Suprapubic skin (tissue), 4 donors: ENCODE results near the gene WFDC1. TPM values are rescaled to one million over a fixed set of nuclear protein-coding genes. Genes with fewer than 3 reads are reported as not detected.

Source experiments
- DNase-seq, 2 donors: peaks; one replicate each; pipeline ENCODE4 v3.0.0-alpha.2; 2019; ENCODE audit warnings: low spot score in 2 of 2
- H3K27ac ChIP-seq: fragments of 200-600 bp; sonication (generic); one replicate; pipeline ENCODE4 v1.5.1; 2019
- H3K27me3 ChIP-seq: fragments of 200-600 bp; sonication (generic); one replicate; pipeline ENCODE4 v1.5.1; 2019
- H3K36me3 ChIP-seq: fragments of 200-600 bp; sonication (generic); one replicate; pipeline ENCODE4 v1.5.1; 2019
- H3K4me1 ChIP-seq: fragments of 200-600 bp; sonication (generic); one replicate; pipeline ENCODE4 v1.5.1; 2019
- H3K4me3 ChIP-seq: fragments of 200-600 bp; sonication (generic); one replicate; pipeline ENCODE4 v1.5.1; 2019; ENCODE audit warnings: mild to moderate bottlenecking
- H3K9me3 ChIP-seq: fragments of 200-600 bp; sonication (generic); one replicate; pipeline ENCODE4 v1.5.1; 2019
- EP300 ChIP-seq: sonication (generic); formaldehyde crosslinking; IDR thresholded peaks from one replicate; pipeline ENCODE4 v1.6.1; 2017; ENCODE audit warnings: antibody characterized with exemption
- POLR2A ChIP-seq, 2 donors: fragments of 450-650 bp; IDR thresholded peaks; one replicate each; pipeline ENCODE4 v1.6.1; 2017; ENCODE audit warnings: antibody characterized with exemption in 2 of 2, mild to moderate bottlenecking in 2 of 2, moderate library complexity in 2 of 2
- POLR2AphosphoS5 ChIP-seq, 3 donors: sonication (generic); formaldehyde crosslinking; IDR thresholded peaks; one replicate each; pipeline ENCODE4 v1.6.1; 2017; ENCODE audit warnings: antibody characterized with exemption in 3 of 3
- WGBS: methylation state at CpG from one replicate; pipeline ENCODE4 v1.1.5; 2018; 5-methylcytosine and 5-hydroxymethylcytosine counted together
- total RNA-seq, 4 donors: library from RNA; depleted of rRNA; stranded (reverse); fragments of >200 nt; gene quantifications; one replicate each; pipeline ENCODE4 v1.1.0, GENCODE V29; 2016
- TF ChIP-seq, protein P1 (sequence below), 2 donors: fragments of 200-600 bp in 1 of 2; fragments of 450-650 bp in 1 of 2; sonication (generic) in 1 of 2; IDR thresholded peaks; one replicate each; pipeline ENCODE4 v1.5.1; 2016 to 2019; ENCODE audit warnings: antibody characterized with exemption in 2 of 2, mild to moderate bottlenecking in 1 of 2, moderate library complexity in 1 of 2

WFDC1 gene
- total RNA-seq, 4 donors from 2014 or later: 0.49 to 1.4 (median 1.3) TPM; not detected in 1

DNA sequence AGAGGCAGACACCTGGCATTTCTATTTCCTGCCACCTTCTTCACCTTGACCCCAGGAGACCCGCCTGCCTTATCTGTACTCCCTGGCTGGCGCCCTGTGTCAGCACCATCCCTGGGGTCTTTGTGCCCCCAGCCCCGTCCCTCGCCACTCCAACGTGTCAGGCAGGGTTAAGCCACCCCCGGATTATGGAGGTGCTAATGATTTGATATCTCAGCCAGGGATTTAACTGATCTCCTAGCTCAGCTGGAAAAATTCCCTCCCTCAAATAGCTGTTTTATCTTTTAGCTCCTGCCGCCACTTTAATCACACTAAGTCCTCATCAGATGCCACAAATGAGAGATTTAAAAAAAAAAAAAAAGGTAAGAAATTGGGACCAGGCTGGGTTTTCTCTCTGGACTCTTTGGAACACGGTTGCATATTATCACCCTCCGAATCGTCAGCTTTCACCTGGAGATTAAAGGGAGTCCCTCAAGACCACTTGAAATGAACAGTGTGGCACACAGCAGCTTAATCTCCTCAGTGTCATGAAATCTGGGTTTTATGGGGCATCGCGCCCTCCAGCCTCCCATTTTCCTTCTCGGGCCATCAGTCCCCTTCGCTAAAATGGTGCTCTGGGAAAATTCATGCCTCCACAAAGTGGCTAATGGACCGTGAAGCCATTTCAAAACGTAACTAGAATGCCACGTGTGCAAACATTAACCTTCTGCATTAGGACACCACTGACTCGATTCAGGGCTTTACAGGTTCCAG, 26.2 kb upstream of the WFDC1 start:
- TF ChIP-seq, protein P1, sequence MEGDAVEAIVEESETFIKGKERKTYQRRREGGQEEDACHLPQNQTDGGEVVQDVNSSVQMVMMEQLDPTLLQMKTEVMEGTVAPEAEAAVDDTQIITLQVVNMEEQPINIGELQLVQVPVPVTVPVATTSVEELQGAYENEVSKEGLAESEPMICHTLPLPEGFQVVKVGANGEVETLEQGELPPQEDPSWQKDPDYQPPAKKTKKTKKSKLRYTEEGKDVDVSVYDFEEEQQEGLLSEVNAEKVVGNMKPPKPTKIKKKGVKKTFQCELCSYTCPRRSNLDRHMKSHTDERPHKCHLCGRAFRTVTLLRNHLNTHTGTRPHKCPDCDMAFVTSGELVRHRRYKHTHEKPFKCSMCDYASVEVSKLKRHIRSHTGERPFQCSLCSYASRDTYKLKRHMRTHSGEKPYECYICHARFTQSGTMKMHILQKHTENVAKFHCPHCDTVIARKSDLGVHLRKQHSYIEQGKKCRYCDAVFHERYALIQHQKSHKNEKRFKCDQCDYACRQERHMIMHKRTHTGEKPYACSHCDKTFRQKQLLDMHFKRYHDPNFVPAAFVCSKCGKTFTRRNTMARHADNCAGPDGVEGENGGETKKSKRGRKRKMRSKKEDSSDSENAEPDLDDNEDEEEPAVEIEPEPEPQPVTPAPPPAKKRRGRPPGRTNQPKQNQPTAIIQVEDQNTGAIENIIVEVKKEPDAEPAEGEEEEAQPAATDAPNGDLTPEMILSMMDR (IDR thresholded peaks at IDR 0.05): no peak
- no peaks in the 10 kb centered on the region for H3K4me1 ChIP-seq
- H3K27me3 ChIP-seq: peaks cover 3% of the 10 kb centered on the region
- DNase-seq: no peak
- no peak overlapping the region for H3K4me3 ChIP-seq
- no peaks in the 10 kb centered on the region for H3K36me3 ChIP-seq
- H3K9me3 ChIP-seq: no peaks in the 10 kb centered on the region
- 64% methylated on average over 18 of the region's 18 CpGs for WGBS
- H3K27ac ChIP-seq: no peak overlapping the region

GRCh38 chr16:84270071-84270470, 24.6 kb upstream of the WFDC1 start:
- H3K4me3 ChIP-seq: no peak overlapping the region
- H3K27ac ChIP-seq: no peak overlapping the region
- no peaks in the 10 kb centered on the region for H3K9me3 ChIP-seq
- H3K27me3 ChIP-seq: peaks cover 3% of the 10 kb centered on the region
- 76% methylated on average over 9 of the region's 9 CpGs for WGBS
- no peaks in the 10 kb centered on the region for H3K4me1 ChIP-seq
- no peak for DNase-seq
- TF ChIP-seq POLR2AphosphoS5 (IDR thresholded peaks at IDR 0.05) (no peak), EP300 (no peak), POLR2A (IDR thresholded peaks at IDR 0.05) (no peak)
- TF ChIP-seq, protein P1 (IDR thresholded peaks at IDR 0.05): no peak
- no peaks in the 10 kb centered on the region for H3K36me3 ChIP-seq

GRCh38 chr16:84270531-84270930, 24.1 kb upstream of the WFDC1 start:
- peaks cover 3% of the 10 kb centered on the region for H3K27me3 ChIP-seq
- H3K27ac ChIP-seq: no peak overlapping the region
- TF ChIP-seq EP300: no peak
- TF ChIP-seq, protein P1 (IDR thresholded peaks at IDR 0.05): no peak
- TF ChIP-seq POLR2AphosphoS5 (IDR thresholded peaks at IDR 0.05): no peak
- TF ChIP-seq POLR2A (IDR thresholded peaks at IDR 0.05): no peak
- no peaks in the 10 kb centered on the region for H3K36me3 ChIP-seq
- DNase-seq: no peak
- no peaks in the 10 kb centered on the region for H3K9me3 ChIP-seq
- WGBS: 77% methylated on average over 10 of the region's 10 CpGs
- H3K4me3 ChIP-seq: no peak overlapping the region
- no peaks in the 10 kb centered on the region for H3K4me1 ChIP-seq

- 53% methylated on average over 1 of the region's 1 CpG for WGBS
- H3K36me3 ChIP-seq: no peaks in the 10 kb centered on the region
- peaks cover 3% of the 10 kb centered on the region for H3K27me3 ChIP-seq
- TF ChIP-seq EP300 (no peak), POLR2AphosphoS5 (IDR thresholded peaks at IDR 0.05) (no peak), POLR2A (IDR thresholded peaks at IDR 0.05) (no peak)
- TF ChIP-seq, protein P1 (IDR thresholded peaks at IDR 0.05): no peak
- H3K9me3 ChIP-seq: no peaks in the 10 kb centered on the region
- H3K4me3 ChIP-seq: no peak overlapping the region
- H3K4me1 ChIP-seq: no peaks in the 10 kb centered on the region
- no peak overlapping the region for H3K27ac ChIP-seq
- DNase-seq: no peak
Observed at GRCh38 chr16:84271037-84271436, 23.6 kb upstream of the WFDC1 start.

DNA sequence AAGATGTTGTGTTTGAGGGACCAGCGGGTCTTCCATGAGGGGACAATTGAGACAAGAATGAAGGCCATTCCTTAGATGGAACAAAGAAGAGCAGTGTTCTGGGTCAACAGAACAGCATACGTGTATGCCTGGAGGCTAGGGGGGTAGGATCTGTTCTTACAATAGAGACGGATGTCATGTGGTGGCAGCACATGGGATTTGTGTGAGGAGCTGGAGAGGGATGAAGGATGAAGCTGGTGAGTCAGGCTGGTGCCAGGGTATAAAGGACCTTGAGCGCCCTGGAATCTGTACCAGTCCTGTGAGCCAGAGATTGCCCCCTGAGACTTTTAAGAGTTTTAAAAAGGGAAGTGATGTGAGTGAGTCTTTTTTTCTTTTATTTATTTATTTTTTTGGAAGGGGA, 22.8 kb upstream of the WFDC1 start:
- Histone ChIP-seq H3K36me3 (no peaks in the 10 kb centered on the region), H3K9me3 (no peaks in the 10 kb centered on the region), H3K4me3 (no peak overlapping the region), H3K27me3 (peaks cover 3% of the 10 kb centered on the region), H3K4me1 (no peaks in the 10 kb centered on the region), H3K27ac (no peak overlapping the region)
- TF ChIP-seq EP300 (no peak), POLR2A (IDR thresholded peaks at IDR 0.05) (no peak), POLR2AphosphoS5 (IDR thresholded peaks at IDR 0.05) (no peak)
- TF ChIP-seq, protein P1 (IDR thresholded peaks at IDR 0.05): no peak
- no peak for DNase-seq
- 70% methylated on average over 4 of the region's 4 CpGs for WGBS
